Spleen (tissue), 11 donors: ENCODE measurements around the gene ST3GAL6. TPM values are rescaled to one million over a fixed set of nuclear protein-coding genes. Genes with fewer than 3 reads are reported as not detected.

Experiments used
- DNase-seq: peaks from one replicate; pipeline ENCODE4 v3.0.0-alpha.2; 2020
- H3K27ac ChIP-seq, 8 donors: fragments of 200-600 bp; sonication (generic) in 7 of 8; 1 replicate in 4 of 8; 2 replicates in 4 of 8; pipeline versions ENCODE4 v1.5.0 to v1.8.0; 2016 to 2021; ENCODE audit warnings: inconsistent platforms in 4 of 8, mild to moderate bottlenecking in 4 of 8, moderate library complexity in 1 of 8
- H3K27me3 ChIP-seq, 7 donors: fragments of 200-600 bp; sonication (generic) in 6 of 7; replicated peaks in 1 of 7; 1 replicate in 4 of 7; 2 replicates in 3 of 7; pipeline versions ENCODE4 v1.5.0 to v1.8.0; 2016 to 2021; ENCODE audit warnings: inconsistent platforms in 3 of 7, mild to moderate bottlenecking in 1 of 7
- H3K36me3 ChIP-seq, 6 donors: fragments of 200-600 bp; sonication (generic) in 5 of 6; 1 replicate in 4 of 6; 2 replicates in 2 of 6; pipeline versions ENCODE4 v1.5.0 to v1.8.0; 2016 to 2021; ENCODE audit warnings: inconsistent platforms in 2 of 6
- H3K4me1 ChIP-seq, 6 donors: fragments of 200-600 bp; sonication (generic) in 5 of 6; 1 replicate in 3 of 6; 2 replicates in 3 of 6; pipeline versions ENCODE4 v1.5.0 to v1.8.0; 2016 to 2021; ENCODE audit warnings: inconsistent platforms in 3 of 6
- H3K4me3 ChIP-seq, 8 donors: fragments of 200-600 bp; sonication (generic) in 7 of 8; 1 replicate in 4 of 8; 2 replicates in 4 of 8; pipeline versions ENCODE4 v1.5.0 to v1.8.0; 2016 to 2021; ENCODE audit warnings: inconsistent platforms in 4 of 8, mild to moderate bottlenecking in 4 of 8, moderate library complexity in 2 of 8
- H3K9me3 ChIP-seq, 8 donors: fragments of 200-600 bp; sonication (generic) in 7 of 8; 1 replicate in 4 of 8; 2 replicates in 4 of 8; pipeline versions ENCODE4 v1.5.0 to v1.8.0; 2016 to 2021; ENCODE audit warnings: inconsistent platforms in 4 of 8
- POLR2A ChIP-seq, 3 donors: fragments of 450-650 bp; IDR thresholded peaks; one replicate each; pipeline ENCODE4 v1.5.1; 2017; ENCODE audit warnings: antibody characterized with exemption in 3 of 3, mild to moderate bottlenecking in 1 of 3
- POLR2AphosphoS5 ChIP-seq, 3 donors: sonication (generic); formaldehyde crosslinking; IDR thresholded peaks; one replicate each; pipeline ENCODE4 v1.5.1; 2017; ENCODE audit warnings: antibody characterized with exemption in 3 of 3
- WGBS, 5 donors: extraction: QIAGEN DNeasy Blood & Tissue Kit in 3 of 5; methylation state at CpG; one replicate each; pipeline versions ENCODE4 v1.1.5 to v1.1.7; 2013 to 2018; 5-methylcytosine and 5-hydroxymethylcytosine counted together
- intact Hi-C: fragments of 100-400 bp; cut with DNase I; formaldehyde crosslinking; loops from one replicate; pipeline ENCODE4 v1.15.0; 2023; ENCODE audit warnings: low total_unique reads
- polyA plus RNA-seq, 3 donors: library from polyadenylated mRNA; stranded (reverse); fragments of 200-250 nt; gene quantifications; one replicate each; pipeline ENCODE4 v1.2.1, GENCODE V29; 2013
- total RNA-seq, 7 donors: library from RNA; depleted of rRNA in 3 of 7; stranded (reverse); fragments of >200 nt in 3 of 7; fragmentation: NEBNext Ultra II Directional in 4 of 7; extraction: Animal tissue kit (Norgen Biotek cat#: 25700) in 4 of 7; gene quantifications; one replicate each; pipeline versions ENCODE4 v1.1.0 to v1.2.1, GENCODE V29; 2016 to 2021
- TF ChIP-seq, protein P1 (sequence below), 11 experiments: fragments of 200-600 bp in 7 of 11; fragments of 450-650 bp in 4 of 11; sonication (generic) in 4 of 11; IDR thresholded peaks in 8 of 11; conservative IDR thresholded peaks in 3 of 11; 1 replicate in 7 of 11; 2 replicates in 4 of 11; pipeline versions ENCODE4 v1.4.0 to v1.8.0; 2016 to 2021; ENCODE audit warnings: antibody characterized with exemption in 11 of 11, inconsistent platforms in 4 of 11, mild to moderate bottlenecking in 1 of 11
- donor health status: healthy with polysubstance abuse.
- donor health status: DM: no; HTN: no; CAD: no; lungs with moderate emphysema.
- donor health status: DM: no; HTN: no; CAD: no.
- donor health status: Bipolar disorder and iron deficiency.
- donor health status: healthy.
- donor health status: DM: no; HTN: no; CAD: no.
- donor health status: DM: yes; HTN: yes; CAD: no.

The ST3GAL6 gene
- total and polyA plus RNA-seq, 10 donors: 2.5 to 16.8 (median 9.4) TPM

GRCh38 chr3:98784666-98785600 lies 21.8 kb downstream of the ST3GAL6 start:
- H3K4me1 ChIP-seq: peaks cover 0 to 2% (median 0%) of the 10 kb centered on the region in 6 donors
- H3K27ac ChIP-seq: no peak overlapping the region
- 36 to 81% (median 56%) methylated on average over 3 of the region's 3 CpGs for WGBS, 5 donors
- TF ChIP-seq POLR2AphosphoS5 (IDR thresholded peaks at IDR 0.05): no peak
- TF ChIP-seq, protein P1, sequence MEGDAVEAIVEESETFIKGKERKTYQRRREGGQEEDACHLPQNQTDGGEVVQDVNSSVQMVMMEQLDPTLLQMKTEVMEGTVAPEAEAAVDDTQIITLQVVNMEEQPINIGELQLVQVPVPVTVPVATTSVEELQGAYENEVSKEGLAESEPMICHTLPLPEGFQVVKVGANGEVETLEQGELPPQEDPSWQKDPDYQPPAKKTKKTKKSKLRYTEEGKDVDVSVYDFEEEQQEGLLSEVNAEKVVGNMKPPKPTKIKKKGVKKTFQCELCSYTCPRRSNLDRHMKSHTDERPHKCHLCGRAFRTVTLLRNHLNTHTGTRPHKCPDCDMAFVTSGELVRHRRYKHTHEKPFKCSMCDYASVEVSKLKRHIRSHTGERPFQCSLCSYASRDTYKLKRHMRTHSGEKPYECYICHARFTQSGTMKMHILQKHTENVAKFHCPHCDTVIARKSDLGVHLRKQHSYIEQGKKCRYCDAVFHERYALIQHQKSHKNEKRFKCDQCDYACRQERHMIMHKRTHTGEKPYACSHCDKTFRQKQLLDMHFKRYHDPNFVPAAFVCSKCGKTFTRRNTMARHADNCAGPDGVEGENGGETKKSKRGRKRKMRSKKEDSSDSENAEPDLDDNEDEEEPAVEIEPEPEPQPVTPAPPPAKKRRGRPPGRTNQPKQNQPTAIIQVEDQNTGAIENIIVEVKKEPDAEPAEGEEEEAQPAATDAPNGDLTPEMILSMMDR (IDR thresholded peaks at IDR 0.05 in 8 of 11, conservative IDR thresholded peaks at IDR 0.05 in 3 of 11): no peak
- TF ChIP-seq POLR2A (IDR thresholded peaks at IDR 0.05): no peak
- H3K4me3 ChIP-seq: no peak overlapping the region
- H3K27me3 ChIP-seq: no peaks in the 10 kb centered on the region
- no peaks in the 10 kb centered on the region for H3K9me3 ChIP-seq
- peaks cover 0 to 44% (median 0%) of the 10 kb centered on the region in 6 donors for H3K36me3 ChIP-seq
- intact Hi-C loops: no loop called here
- DNase-seq: no peak

DNA sequence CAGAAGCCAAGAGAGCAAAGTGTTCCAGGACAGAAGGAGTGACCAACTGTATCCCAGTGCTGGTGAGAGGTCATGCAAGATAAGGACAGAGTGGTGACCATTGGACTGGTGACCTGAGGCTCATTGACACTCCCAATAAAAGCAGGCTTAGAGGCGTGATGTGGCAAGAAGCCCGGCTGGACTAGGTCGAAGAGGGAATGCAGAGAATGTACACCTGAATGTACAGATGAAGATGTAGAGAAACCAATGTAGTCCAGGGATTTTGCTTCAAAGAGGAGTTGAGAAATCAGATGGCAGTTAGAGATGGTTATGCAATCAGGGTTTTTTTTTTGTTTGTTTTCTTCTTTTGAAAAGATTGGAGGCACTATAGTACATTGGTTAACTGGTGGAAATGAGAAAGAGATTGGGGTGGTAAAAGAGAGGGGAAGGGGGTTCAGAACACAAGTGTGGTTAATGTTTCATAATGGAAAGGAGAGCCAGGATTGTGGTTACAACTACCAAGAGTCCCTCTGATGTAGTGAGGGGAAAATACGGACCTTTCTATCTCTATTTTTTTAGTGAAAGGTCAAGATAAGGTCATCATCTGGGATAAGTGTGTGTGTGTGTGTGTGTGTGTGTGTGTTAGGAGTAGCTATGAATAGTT lies 23.3 kb downstream of the ST3GAL6 start:
- no peak for DNase-seq
- H3K36me3 ChIP-seq: peaks cover 0 to 40% (median 0%) of the 10 kb centered on the region in 6 donors
- peaks cover 0 to 2% (median 0%) of the 10 kb centered on the region in 6 donors for H3K4me1 ChIP-seq
- H3K27ac ChIP-seq: peak overlapping the region in 1 of 8 donors; percentile 7
- no peaks in the 10 kb centered on the region for H3K9me3 ChIP-seq
- no peaks in the 10 kb centered on the region for H3K27me3 ChIP-seq
- intact Hi-C loops: no loop called here
- no peak overlapping the region for H3K4me3 ChIP-seq
- 49 to 81% (median 62%) methylated on average over 4 of the region's 4 CpGs for WGBS, 5 donors
- no peak for TF ChIP-seq POLR2AphosphoS5 (IDR thresholded peaks at IDR 0.05)
- TF ChIP-seq POLR2A (IDR thresholded peaks at IDR 0.05): no peak
- TF ChIP-seq, protein P1 (IDR thresholded peaks at IDR 0.05 in 8 of 11, conservative IDR thresholded peaks at IDR 0.05 in 3 of 11): no peak

DNA sequence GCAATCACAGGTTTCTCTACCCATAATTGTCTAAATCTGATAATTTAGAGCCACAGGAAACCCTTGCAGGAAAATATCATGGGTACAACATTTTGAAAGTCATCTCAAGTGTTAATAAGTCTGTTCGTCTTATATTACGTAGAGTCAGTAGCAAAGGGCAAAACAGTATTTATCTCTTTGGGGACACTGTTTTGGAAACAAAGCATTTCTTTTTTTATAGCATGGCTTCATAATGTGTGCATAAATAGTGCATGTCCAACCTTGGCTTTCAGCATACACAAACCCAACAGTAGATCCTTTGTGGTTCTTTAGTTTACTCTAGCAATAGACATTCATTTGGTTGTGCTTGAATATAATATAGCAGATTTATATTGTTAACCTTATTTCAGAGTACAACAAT lies 24.0 kb downstream of the ST3GAL6 start:
- Histone ChIP-seq H3K4me1 (peaks cover 0 to 2% (median 0%) of the 10 kb centered on the region in 6 donors), H3K4me3 (no peak overlapping the region), H3K36me3 (peaks cover 0 to 33% (median 0%) of the 10 kb centered on the region in 6 donors), H3K27ac (peak overlapping the region in 1 of 8 donors; percentile 7), H3K27me3 (no peaks in the 10 kb centered on the region), H3K9me3 (no peaks in the 10 kb centered on the region)
- TF ChIP-seq POLR2AphosphoS5 (IDR thresholded peaks at IDR 0.05) (no peak), POLR2A (IDR thresholded peaks at IDR 0.05) (no peak)
- TF ChIP-seq, protein P1 (IDR thresholded peaks at IDR 0.05 in 8 of 11, conservative IDR thresholded peaks at IDR 0.05 in 3 of 11): no peak
- intact Hi-C loops: no loop called here
- 51 to 87% (median 77%) methylated on average over 2 of the region's 2 CpGs for WGBS, 5 donors
- no peak for DNase-seq

DNA sequence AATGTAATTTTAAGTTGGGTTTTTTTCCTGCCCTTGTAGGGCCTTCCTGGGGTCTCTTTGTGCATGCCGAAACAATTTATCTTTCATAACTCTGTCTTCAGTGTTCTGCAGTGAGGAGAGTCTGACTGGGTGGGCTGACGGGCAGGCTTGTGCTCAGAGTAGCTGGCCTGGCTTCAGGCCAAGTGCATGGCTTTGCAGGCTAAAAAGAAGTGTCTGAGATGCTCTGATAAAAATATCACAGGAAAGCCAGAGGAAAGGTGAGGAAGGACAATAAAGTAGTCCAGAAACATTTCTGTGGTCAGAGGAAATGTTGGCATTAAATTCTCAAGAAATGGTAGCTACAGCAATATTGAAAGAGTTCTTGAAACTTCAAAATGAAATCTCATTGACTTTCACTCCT lies 25.5 kb downstream of the ST3GAL6 start:
- WGBS, 5 donors: 18 to 50% (median 38%) methylated on average over 2 of the region's 2 CpGs
- peaks cover 0 to 26% (median 0%) of the 10 kb centered on the region in 6 donors for H3K36me3 ChIP-seq
- intact Hi-C loops: no loop called here
- H3K9me3 ChIP-seq: no peaks in the 10 kb centered on the region
- H3K4me3 ChIP-seq: no peak overlapping the region
- TF ChIP-seq POLR2A (IDR thresholded peaks at IDR 0.05) (no peak), POLR2AphosphoS5 (IDR thresholded peaks at IDR 0.05) (no peak)
- TF ChIP-seq, protein P1 (IDR thresholded peaks at IDR 0.05 in 8 of 11, conservative IDR thresholded peaks at IDR 0.05 in 3 of 11): no peak
- no peak overlapping the region for H3K27ac ChIP-seq
- H3K4me1 ChIP-seq: peaks cover 0 to 2% (median 0%) of the 10 kb centered on the region in 6 donors
- no peaks in the 10 kb centered on the region for H3K27me3 ChIP-seq
- no peak for DNase-seq
